HG03066 (cell line): ENCODE measurements around the gene DSCAM.
"Not testable (repeated sequence)": the region's sequence is repeated elsewhere in the genome, so short reads cannot be mapped to it uniquely, and the experiment has no call there.

Experiments
- ATAC-seq: cut with Tn5 transposase; IDR thresholded peaks from one replicate; pipeline ENCODE4 v1.9.1; 2021; ENCODE audit warnings: low read depth; ENCODE audit not compliant: unreplicated experiment

DSCAM gene

DNA sequence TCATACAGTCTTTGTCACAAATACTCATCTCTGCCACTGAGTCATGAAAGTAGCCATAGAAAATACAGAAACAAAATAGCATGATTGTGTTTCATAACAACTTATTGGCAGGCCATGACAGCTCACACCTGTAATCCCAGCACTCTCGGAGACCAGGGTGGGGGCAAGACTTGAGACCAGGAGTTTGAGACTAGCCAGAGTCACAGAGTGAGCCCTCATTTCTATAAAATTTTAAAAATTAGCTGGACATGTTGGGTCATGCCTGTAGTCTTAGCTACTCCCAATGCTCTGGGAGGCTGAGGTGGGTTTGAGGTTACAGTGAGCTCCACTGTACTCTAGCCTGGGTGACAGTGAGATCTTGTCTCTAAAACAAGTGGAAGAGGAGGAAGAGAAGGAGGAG is 568.6 kb downstream of the DSCAM start:
- no peak for ATAC-seq

DNA sequence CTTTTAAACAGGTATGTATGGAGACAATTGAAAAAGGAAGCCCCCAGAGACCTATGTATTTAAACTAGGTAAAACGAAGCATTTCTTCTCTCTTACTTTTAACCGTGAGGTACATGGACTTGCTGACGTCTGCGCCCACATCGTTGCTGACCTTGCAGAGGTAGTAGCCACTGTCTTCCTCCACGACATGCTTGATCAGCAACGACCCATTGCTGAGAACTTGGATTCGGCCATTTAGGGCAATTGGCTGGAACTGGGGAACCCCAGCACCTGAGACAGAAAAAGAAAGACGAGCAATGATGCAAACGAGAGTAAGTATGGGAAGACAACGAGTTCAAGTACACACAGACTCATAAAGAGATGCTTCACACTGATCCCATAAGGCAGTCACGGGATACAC is 571.0 kb downstream of the DSCAM start:
- ATAC-seq: no peak

DNA sequence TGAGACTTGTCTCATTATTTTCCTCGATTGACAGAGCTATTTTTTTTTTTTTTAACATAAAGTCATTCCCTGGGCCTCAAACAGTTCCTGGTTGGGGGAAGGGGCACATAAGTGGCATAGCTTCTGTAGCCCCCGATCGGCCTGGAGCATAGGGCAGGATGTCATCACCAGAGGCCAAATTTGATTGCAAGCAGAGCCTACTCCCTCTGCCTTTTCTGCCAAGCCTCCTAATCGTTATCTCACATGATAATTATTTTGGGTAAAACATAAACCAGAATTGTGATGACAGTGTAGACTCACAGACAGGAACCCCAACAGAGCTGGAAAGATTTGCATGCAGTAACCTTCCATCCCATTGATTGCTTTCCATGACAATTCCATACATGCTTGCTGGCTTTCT is 574.9 kb downstream of the DSCAM start:
- no peak for ATAC-seq

DNA sequence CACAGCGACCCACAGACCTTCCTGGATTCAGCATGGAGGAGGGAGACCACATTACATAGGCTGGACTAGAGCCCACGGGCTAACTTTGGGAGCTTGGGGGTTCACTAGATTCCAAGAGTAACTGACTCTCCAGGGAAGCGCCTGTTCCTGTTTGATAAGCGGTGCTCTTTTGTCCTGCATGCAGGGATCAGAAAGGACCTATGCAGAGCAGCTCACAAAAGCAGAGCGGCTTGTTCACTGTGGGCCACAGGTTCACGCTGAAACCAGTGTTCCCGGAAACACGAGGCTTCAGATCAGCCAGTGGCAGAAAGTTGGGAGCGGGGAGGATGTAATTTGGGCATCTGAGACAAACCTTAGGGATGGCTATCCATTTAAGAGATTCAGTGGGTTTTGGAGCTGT is 575.8 kb downstream of the DSCAM start:
- no peak for ATAC-seq

DNA sequence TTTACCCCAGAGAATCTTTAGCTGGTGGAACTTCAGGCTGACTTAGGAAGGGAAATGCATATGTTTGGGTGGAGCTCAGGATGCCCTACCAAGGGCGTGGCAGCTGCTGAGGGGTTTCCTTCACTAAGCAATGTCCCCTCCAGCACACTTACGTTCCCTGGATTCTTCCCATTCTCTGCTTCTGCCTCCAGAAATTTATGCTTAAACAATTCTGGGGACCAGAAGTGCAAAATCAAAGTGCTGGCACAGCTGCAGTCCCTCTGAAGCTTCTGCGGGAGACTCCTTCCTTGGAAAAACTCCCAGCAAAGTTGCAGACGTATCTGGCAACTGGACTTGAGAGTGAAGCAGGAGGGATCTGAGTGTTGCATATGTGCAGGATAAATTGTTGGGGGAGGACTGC is 576.9 kb downstream of the DSCAM start:
- ATAC-seq: no peak

DNA sequence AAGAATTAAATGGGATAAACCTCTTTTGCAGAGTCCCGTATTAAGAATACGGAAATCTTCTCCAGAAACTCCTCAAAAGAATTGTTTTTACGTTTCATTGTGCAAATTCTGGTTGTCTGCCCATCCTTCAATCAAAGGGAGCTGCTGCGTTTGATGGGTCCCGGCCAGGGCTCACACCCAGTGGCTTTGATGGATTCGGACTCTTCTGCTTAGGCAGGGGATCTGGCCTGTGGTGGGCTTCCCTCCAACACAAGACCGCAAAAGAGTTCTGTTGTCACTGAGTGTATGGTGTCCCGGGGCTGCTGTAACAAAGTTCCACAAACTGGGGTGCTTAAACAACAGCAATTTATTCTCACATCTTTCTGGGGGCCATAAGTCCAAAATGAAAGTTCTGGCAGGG is 577.7 kb downstream of the DSCAM start:
- ATAC-seq: no peak

DNA sequence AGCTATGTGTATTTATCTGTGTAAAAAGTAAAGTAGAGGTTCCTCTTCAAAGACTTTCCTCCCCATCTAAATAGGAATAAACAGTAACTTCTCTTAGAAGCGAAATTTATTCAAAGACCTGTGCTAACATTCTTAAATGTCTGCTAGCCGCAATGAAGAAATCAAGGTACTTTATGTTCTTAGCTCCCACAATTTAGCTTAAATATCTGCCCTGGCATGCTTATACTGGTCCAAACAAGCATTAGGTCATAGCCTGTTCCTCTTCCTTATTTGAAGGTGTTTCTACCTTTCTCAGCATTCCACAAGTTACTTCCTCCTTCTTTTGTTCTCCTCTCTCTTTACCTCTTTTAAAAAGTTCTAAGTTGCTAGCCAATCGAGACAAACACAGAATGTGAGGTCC is 588.5 kb downstream of the DSCAM start:
- not testable (repeated sequence) for ATAC-seq

DNA sequence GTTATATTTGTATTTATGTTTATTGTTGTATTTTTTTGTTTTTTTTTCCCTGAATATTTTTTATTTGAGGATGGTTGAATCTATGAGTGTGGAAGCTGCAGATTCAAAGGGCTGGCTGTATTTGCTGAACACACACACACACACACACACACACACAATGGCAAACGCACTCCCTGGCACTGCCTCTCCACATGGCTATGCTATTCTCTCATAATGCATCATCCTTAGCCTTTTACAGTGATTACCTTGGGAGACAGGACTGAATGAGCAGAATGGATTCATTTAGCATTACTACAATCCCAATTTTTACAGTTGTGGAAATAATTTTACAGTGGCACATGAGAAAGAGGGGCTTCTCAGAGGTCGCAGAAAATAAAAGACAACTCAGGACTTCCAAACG is 589.6 kb downstream of the DSCAM start:
- ATAC-seq: no peak

DNA sequence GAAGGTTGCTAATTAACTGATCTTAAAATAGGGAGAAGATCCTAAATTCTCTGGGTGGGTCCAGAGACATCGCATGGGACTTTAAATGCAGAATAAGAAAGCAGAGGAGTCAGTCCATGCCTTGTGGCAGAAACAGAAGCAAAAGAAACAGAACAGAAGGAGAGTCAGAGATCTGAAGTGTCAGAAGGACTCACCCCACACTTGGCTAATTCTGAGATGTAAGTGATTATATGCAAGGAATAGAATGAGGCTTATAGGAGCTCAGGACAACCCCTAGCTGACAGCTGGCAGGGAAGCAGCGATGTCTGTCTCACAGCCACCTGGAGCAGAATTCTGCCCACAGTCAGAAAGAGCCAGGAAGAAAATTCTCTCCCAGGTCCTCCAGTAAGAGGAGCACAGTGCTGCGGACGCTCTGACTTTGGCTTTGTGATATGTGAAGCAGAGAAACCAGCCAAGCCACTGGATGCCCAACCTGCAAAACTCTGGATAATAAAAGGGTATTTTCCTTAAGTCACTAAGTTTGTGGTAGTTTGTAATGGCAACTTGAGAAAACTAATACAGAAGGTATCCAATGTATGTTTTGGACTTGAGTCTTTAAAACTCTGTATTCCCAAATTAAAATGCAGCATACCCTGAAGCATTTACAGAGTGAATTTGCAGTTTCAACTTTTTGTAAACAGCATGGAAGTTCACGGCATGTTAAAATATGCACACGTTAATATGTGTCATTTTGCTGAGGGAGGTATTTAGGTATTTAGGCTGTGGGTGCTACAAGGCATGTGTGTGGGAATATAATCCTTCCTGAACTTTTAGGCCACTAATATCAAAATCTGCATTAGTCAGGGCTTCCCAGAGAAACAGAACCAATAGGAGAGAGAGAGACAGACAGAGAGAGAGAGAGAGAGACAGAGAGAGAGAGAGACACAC is 591.2 kb downstream of the DSCAM start:
- no peak for ATAC-seq

DNA sequence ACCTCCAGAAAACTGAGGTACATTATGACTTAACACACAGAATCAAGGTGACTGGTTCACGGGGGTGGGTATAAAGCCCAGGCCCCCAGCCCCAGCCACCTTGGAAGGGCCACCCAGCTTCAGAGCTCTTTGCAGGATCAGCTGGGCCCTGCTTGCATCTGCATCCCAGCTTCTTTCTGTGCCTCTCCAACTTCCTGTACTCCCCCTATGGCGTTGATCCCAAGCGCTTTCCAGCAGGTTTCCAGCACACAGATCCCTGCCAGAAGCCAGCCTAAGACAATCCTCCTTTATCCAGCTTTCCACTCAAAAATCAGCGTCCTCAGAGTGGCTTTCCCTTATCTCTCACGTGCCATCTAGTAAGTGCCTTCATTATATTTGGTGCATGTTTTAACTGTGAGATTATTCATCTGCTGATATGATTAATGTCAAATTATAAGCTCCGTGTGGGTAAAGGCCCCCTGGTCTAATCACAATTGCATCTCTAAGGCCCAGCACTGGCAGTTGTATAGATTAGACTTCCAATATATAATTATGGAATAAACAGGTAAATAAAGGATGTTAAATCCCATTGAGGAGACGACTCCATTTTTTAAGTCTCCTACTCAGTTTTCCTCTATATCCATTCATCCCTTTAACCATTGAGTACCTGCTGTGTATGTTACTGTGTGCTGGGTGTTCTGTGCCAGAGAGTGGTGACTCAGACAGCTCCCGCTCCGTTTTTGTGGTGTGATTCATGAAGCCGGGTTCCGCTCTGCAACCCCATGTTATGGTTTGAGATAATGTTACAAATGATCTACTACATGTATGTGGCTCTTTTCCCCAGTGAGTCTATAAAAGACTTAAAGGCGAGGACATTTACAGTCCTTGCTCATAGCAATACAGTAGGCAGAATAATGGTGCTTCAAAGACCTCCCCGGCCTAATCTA is 592.2 kb downstream of the DSCAM start:
- no peak for ATAC-seq

DNA sequence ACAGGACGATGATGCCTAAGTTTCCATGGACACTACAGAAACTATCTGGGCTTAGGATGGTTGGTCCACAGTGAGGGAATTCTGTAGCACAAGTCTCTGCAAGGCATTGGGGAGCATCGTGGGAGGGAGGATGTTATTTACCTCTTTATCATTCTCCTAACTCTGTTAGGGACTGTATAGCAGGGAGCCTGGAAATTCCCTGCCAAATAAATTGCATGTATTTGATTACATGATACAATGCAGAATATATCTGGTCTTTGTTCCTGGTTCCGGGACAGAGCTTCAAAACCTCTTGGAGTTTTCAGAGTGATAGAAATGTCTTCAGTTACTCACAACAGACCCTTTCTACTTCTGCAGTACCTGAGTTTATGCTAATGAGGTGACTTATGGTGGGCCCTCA is 593.8 kb downstream of the DSCAM start:
- ATAC-seq: no peak

DNA sequence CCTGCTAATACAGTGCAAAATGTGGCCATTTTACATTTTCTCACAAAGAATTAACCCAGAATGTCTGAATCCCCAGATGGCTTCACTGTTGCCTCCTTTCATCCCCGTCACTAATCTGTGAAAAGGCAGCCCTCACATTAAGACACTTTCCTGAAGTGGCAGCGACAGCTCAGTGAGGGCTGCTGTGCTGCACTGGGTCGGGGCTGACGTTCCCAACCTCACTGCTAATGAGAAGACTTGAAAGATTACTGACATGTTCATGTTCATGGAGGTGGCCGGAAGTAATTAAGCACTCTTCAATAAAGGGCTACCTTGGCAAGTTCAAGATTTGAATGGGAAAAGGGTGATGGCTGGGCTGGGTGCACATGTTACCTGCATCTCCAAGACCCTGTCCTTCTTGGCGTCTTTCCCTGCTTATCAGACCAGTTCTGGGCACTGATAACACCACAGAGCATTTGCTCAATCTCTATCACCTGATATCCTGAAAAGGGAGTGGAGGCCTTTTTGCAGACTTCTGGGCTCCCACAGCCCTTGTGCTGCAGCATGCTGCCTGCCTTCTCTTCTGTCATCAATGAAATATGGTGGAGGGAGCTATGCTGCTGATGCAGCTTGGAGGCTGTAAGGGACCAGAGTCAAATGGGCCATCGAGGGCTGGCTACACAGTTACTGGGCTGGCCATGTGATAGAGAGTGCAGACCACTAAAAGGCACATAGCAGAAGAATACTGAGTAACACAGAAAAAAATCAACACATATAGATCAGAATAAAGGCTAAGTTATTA is 596.3 kb downstream of the DSCAM start:
- ATAC-seq: no peak

DNA sequence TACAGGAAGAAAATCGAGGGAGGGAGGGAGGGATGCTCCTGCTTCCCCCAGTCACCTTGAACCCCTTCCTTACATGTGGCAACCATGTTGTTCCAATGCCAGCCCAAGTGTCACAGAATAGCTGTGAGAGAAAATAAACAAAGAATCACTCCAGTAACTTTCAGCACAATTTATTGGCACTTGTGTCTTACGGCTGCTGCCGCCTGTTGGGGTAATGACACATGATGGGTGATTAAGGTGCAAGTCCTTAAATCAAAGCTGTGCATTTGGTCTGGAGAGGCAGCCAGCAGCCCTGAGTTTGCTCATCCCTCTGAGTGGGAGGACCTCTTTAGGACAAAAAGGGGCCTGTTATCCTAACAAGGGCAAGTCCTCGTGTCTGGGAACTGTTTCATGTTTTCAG is 602.0 kb downstream of the DSCAM start:
- ATAC-seq: no peak

DNA sequence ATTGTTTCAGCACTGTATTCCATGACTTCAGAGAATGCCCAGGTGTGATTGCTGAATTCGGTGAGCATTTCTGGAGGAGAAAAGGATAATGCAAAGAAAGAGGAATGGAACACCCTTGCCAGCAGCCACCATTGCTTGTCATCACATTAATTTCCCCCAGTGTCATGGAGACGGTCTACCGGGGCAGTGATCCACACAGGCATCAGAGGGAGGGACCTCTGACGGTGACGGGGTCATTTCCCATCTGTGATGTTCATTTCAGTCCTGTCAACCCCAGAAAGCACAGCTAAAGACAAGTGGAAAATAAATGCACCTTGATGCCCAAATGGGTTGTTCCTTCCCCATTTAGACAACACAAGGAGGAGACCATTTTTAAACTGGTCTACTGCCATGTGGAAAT is 603.3 kb downstream of the DSCAM start:
- no peak for ATAC-seq

DNA sequence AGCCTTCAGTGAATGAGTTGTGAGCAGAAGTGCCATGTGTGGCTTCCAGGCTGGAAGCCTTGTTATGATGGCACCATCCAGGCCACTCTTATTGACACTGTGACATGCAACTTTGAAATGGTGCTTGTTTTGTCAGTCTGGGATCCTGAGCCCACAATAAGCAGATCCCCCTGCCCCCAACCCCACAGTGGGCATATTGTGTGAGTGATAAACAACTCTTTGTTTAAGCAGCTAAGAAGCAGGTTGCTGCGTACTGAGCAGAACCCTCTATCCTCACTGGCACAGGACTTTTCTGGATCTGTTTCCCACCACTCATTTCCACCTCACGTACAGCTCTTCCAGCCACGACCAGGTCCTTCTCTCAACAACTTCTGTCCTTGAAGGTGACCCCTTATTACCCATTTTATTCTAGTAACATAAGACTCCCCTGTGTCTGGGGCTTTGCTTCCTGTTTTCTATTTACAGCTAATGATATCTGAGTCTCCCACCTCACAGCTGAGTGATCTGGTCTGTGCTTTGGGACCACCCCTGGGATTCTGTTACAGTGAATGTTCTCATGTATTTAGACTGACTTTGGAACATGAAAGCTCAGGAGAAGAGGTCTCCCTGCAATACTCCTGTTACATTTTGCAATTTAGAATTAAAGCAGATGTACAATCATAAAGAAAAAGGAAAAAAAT is 604.2 kb downstream of the DSCAM start:
- ATAC-seq: no peak

DNA sequence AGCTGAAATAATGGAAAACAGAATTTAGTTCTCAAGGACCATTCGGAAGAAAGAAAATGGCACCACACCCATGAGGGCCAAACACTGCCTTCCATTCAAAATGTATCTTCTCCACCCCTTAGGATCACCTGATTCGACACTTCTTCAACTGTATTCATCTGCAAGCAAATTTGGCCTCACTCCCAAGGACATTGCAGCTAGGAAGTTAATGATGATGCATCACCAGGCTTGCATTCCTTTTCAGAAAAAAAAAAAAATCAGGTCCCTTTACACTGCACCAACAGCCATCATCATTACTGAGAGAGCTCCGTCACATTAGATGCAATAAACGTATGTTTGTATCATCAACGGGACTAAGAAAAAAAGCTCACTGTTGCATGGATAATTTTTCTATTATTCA is 611.4 kb downstream of the DSCAM start:
- ATAC-seq: no peak

DNA sequence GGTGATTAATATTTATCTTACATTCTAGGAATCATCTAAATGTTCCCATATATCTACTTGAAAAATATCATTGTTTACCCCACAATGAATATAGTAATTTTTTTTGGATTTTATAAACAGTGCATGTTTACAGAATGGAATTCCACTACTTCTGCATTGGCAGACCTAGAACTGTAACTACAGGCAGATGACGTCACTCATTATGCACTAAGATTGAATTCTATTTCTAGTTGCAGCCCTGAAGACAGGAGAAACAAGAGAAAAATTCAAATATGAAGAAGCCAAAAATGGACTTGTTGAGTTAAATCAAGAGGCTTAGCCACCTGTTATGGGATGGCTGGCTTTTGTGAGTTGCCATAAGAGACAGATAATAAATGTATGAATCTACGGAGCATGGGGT is 615.0 kb downstream of the DSCAM start:
- no peak for ATAC-seq

DNA sequence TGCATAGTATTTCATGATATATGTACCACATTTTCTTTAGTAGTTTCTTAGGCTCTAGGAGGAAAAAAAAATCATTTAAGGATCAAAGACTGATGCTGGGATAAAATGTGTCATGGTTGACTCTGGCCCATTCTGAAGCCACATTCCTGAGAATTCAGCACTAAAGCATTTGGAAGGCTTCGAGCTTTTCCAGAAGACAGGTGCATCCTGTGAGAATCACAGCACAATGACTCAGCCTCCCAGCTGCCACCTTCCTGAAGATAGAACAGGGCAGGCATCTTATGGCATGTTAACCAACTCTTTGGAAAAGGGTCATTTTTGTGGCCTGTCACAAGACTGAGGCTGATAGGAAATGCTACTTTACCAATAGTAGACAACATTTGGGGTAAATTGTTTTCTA is 619.9 kb downstream of the DSCAM start:
- ATAC-seq: no peak

DNA sequence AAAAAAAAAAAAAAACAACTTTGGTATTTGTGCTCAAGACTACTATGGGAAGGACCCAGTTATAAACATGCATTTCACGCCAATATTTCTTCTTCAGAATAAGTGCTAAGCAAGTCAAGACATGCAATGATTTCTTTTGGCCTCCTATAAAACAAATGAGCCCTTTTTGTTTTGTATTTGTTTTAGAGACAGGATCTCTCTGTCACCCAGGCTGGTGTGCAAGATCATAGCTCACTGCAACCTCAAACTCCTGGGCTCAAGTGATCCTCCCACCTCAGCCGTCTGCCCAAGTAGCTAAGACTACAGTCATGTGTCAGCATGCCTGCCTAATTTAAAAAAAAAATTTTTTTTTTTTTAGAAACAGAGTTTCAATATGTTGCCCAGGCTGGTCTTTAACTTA is 631.0 kb downstream of the DSCAM start:
- no peak for ATAC-seq

DNA sequence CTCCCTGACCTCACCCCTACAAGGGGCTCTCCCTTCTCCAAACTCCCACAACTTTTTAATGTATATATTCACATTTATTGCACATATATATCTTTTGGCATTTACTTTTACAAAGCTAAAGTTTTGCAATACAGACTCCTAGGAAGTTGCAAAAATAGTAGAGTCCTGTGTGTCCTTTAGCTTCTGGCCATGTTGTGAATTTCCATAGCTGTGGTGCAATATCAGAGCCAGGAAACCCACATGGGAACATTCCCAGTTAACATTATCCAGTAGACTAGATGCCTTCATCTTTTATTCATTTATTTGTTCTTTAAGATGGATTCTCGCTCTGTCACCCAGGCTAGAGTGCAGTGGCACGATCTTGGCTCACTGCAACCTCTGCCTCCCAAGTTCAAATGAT is 636.7 kb downstream of the DSCAM start:
- no peak for ATAC-seq
